Measurements from ENCODE around the gene MCIDAS. TPM values are rescaled to one million over a fixed set of nuclear protein-coding genes. Genes with fewer than 3 reads are reported as not detected.

The MCIDAS gene
- total and polyA plus RNA-seq, 5 experiments from 2014 or later: not detected

DNA sequence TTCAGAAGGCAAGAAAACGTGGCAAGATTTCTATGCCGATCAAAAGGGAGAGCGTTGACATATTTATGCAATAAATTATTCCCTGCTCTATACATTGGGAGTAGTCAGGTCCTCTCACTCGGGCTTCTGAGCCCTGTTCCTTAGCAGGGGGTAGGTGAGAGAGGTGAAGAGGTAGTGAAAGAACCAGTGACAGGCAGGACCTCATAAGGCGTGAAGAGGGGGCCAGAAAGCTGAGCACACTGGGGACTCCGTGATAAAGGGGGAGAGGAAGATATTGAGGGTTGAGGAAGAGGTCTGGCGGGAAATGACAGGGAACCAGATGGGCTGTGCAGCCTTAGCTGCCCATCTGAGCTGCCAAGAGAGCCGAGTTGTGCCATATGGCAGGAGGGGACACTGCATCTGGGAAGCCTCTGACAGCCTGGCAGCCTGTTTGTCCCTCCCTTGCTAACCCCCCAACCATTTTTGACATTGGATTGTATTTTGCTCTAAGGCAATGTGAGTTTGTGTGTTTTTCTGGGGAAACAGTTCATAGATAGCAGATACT lies 53.4 kb downstream of the MCIDAS start:
- Mint-ChIP-seq H3K4me1 (peaks cover 15 to 39% (median 34%) of the 10 kb centered on the region in 4 donors), H3K4me3 (peak overlapping the region; percentile 60 to 93 (median 86)), H3K27me3 (peaks cover 45 to 73% (median 66%) of the 10 kb centered on the region in 5 donors), H3K9me3 (peaks cover 0 to 5% (median 0%) of the 10 kb centered on the region in 9 donors), H3K27ac (peak overlapping the region in 5 of 10 donors; percentile 24 to 81 (median 72)), H3K36me3 (peaks cover 0 to 2% (median 2%) of the 10 kb centered on the region in 3 donors)
- peak; percentile 10 to 14 for ATAC-seq
- peak in 1 of 10 donors; percentile 25 for DNase-seq
- POLR2A ChIA-PET: no interaction called here

DNA sequence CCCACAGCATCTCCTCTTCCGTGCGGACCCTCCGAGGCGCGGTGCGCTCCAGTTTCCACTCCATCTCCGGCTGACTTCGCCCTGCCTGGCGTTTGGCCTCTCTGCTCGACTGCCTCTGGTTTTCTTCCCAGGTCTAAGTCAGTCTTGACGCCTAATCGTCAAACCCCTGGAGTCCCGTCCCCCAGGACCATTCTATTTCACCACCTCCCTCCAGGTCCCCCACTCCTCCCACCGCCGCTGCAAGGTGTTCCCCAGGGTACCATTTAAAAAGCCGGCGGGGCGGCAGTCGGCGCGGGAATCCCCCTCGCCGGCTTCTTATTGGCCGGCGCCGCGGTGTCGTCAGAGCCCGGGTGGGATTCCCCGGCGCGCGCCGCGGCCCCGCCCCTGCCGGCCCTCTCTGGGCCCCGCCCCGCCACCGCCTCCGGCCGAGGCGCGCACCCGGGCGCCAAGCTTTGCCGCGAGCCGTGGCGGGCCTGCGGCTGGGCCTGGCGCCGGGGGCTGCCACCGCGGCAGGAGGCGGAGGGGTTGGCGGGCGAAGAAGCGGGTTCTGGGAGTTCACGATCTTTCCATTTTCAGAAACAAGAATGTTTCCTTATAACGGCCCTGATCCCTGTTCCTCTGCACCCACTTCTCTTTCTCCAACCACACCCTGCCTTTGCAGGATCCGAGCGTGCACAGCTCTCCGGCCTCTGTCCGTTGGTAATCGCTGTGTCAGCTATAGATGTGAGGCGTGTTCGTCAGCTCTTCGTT lies 54.0 kb downstream of the MCIDAS start, which contains the start of gene CDC20B:
CDC20B (minus strand) TSS at position 241 of the 750 bp plus-strand sequence; CDS start at position 64, 177 bp downstream.
- H3K27ac Mint-ChIP-seq: peak within 1 kb of the TSS in 8 of 10 donors; percentile 24 to 89 (median 74)
- peaks cover 0 to 2% (median 2%) of the 10 kb centered on the region in 3 donors for H3K36me3 Mint-ChIP-seq
- ATAC-seq: peak; percentile 75 to 80
- H3K4me1 Mint-ChIP-seq: peaks cover 15 to 39% (median 34%) of the 10 kb centered on the region in 4 donors
- peak; percentile 29 to 79 (median 66) for DNase-seq
- POLR2A ChIA-PET: no interaction called here
- H3K4me3 Mint-ChIP-seq: peak within 1 kb of the TSS; percentile 71 to 93 (median 90)
- H3K9me3 Mint-ChIP-seq: peaks cover 0 to 5% (median 0%) of the 10 kb centered on the region in 9 donors
- H3K27me3 Mint-ChIP-seq: peaks cover 46 to 73% (median 66%) of the 10 kb centered on the region in 5 donors

DNA sequence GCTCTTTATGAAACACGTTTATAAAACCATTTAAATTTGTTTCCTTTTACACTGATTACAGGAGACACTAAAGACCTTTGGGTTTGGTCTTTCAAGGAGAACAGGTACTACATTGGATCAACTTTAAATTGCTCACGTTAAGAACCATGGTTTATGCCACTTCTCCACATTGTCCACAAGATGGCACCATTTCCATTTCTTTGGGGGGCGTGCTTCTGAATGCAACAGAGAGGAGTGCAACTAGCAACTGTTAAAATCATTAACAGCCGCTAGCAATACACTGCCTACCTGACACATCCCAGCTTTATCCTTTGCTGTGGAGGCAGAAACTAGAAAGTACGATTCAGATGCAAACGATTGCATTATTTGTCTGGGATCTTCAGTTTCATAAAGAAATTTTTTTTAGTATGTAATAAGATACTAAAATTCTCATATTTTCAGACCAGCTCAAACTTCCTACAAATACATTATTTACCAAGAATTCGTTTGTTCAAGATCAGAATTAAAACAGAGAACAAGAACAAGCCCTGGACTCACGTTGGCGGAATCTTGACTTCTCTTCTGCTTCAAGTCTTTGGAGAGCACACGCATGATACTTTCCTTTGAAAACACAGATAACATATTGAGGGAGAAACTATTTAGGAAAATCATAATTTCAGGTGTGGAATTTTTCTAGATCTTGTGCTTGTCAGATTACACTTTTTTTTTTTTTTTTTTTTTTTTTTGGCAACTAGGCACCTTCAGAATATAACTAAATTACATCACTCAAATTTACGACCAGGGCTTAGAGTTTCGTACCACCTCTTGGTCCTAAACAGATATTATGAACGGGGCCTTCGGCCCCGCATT lies 54.8 kb downstream of the MCIDAS start:
- Mint-ChIP-seq H3K27ac (peak overlapping the region in 2 of 10 donors; percentile 18 to 71), H3K27me3 (peaks cover 43 to 72% (median 65%) of the 10 kb centered on the region in 5 donors), H3K4me3 (peak overlapping the region; percentile 71 to 93 (median 88)), H3K9me3 (peaks cover 0 to 2% (median 0%) of the 10 kb centered on the region in 9 donors), H3K36me3 (peaks cover 0 to 2% (median 2%) of the 10 kb centered on the region in 3 donors), H3K4me1 (peaks cover 15 to 38% (median 34%) of the 10 kb centered on the region in 4 donors)
- POLR2A ChIA-PET: interaction anchor here (1.0 kb wide), 1 partner anchor 520 kb away, joined by 4 read pairs; no protein-coding TSS in a partner anchor
- DNase-seq (peak in 9 of 10 donors; percentile 44 to 80 (median 68)), ATAC-seq (peak; percentile 68 to 69)

GRCh38 chr5:55171471-55171870 lies 55.6 kb downstream of the MCIDAS start:
- no peak for ATAC-seq

More at GRCh38 chr5:55171471-55171870, 55.6 kb downstream of the MCIDAS start:
- DNase-seq: no peak
- Mint-ChIP-seq H3K4me1 (peaks cover 15 to 30% (median 28%) of the 10 kb centered on the region in 4 donors), H3K27me3 (peaks cover 39 to 70% (median 59%) of the 10 kb centered on the region in 5 donors), H3K9me3 (peaks cover 0 to 2% (median 0%) of the 10 kb centered on the region in 9 donors), H3K36me3 (peaks cover 0 to 2% (median 2%) of the 10 kb centered on the region in 3 donors), H3K27ac (no peak overlapping the region), H3K4me3 (peak overlapping the region in 1 of 10 donors; percentile 86)
- POLR2A ChIA-PET: interaction anchor here (1.0 kb wide), 1 partner anchor 521 kb away, joined by 4 read pairs; no protein-coding TSS in a partner anchor

Small RNA genes within 50 kb of the gene (microRNA-seq; reads per million reads assigned to microRNA genes)
- gene MIR449A (ENCODE audit: borderline microRNAs expressed) (3.8 reads per million, percentile 7 among the genes with 10 or more reads in this experiment), gene MIR449B (ENCODE audit: borderline microRNAs expressed) (not detected), gene MIR449C (ENCODE audit: borderline microRNAs expressed) (not detected)

Other genes starting within 250 kb of the MCIDAS start
- not detected for gene ESM1, start 241.7 kb downstream of the MCIDAS start, total RNA-seq
- under 1 TPM in 2 of 3 donors, not detected in 1; 0.11 to 0.59 TPM for gene ESM1, start 241.7 kb downstream of the MCIDAS start, polyA plus RNA-seq
- gene GZMK, start 203.1 kb downstream of the MCIDAS start, total RNA-seq: 1 to 10 TPM; 4.9 to 8.5 TPM
- gene GZMK, start 203.1 kb downstream of the MCIDAS start, polyA plus RNA-seq: 100 to 1,000 TPM in 1 of 3 donors, 10 to 100 TPM in 2; 10.1 to 227 (median 21.2) TPM
- 1 to 10 TPM; 5.4 to 7.3 TPM for gene GZMA, start 124.7 kb downstream of the MCIDAS start, total RNA-seq
- 100 to 1,000 TPM in 1 of 3 donors, 10 to 100 TPM in 2; 12.6 to 713 (median 35.7) TPM for gene GZMA, start 124.7 kb downstream of the MCIDAS start, polyA plus RNA-seq
- not detected for gene GPX8, start 67.1 kb downstream of the MCIDAS start, total RNA-seq
- gene GPX8, start 67.1 kb downstream of the MCIDAS start, polyA plus RNA-seq: not detected
- not detected for gene CDC20B, start 54.1 kb downstream of the MCIDAS start, total RNA-seq
- gene CDC20B, start 54.1 kb downstream of the MCIDAS start, polyA plus RNA-seq: not detected
- gene CCNO, start 6.3 kb upstream of the MCIDAS start, total RNA-seq: not detected
- not detected for gene CCNO, start 6.3 kb upstream of the MCIDAS start, polyA plus RNA-seq
- gene DHX29, start 80.4 kb upstream of the MCIDAS start, total RNA-seq: 10 to 100 TPM; 19.9 to 23.9 TPM
- gene DHX29, start 80.4 kb upstream of the MCIDAS start, polyA plus RNA-seq: 10 to 100 TPM; 14.3 to 16.0 (median 15.4) TPM
- 10 to 100 TPM; 69.2 to 79.9 TPM for gene MTREX, start 80.7 kb upstream of the MCIDAS start, total RNA-seq
- gene MTREX, start 80.7 kb upstream of the MCIDAS start, polyA plus RNA-seq: 10 to 100 TPM; 24.3 to 35.8 (median 27.4) TPM

All from naive thymus-derived CD8-positive, alpha-beta T cell (primary cell).